HFF-Myc (cell line): ENCODE results near the gene ITM2A.

Experiments
- DNase-seq: peaks from one replicate; pipeline ENCODE4 v3.0.0-alpha.2; 2011; ENCODE audit warnings: low read depth; ENCODE audit errors: extremely low read depth
- H3K4me3 ChIP-seq: replicated peaks from 2 replicates; pipeline ENCODE4 v1.5.1; 2011; ENCODE audit warnings: low read depth, mild to moderate bottlenecking, control low read depth, low read length
- CTCF ChIP-seq: IDR thresholded peaks from 2 replicates; pipeline ENCODE4 v1.5.1; 2012; ENCODE audit warnings: mild to moderate bottlenecking, low read depth, low read length, control low read depth; ENCODE audit errors: missing control alignments

The ITM2A gene

GRCh38 chrX:79366873-79367749 is at the start of gene ITM2A:
Gene ITM2A (minus strand): TSS chrX:79367334. CDS start chrX:79367215, 119 bp downstream.
- TF ChIP-seq CTCF = no peak
- H3K4me3 ChIP-seq = no peak within 1 kb of the TSS
- no peak for DNase-seq

GRCh38 chrX:79415056-79415455 is 47.9 kb upstream of the ITM2A start:
- no peak for TF ChIP-seq CTCF
- H3K4me3 ChIP-seq = no peak overlapping the region
- DNase-seq = no peak

- no peak for TF ChIP-seq CTCF
- H3K4me3 ChIP-seq = no peak overlapping the region
- DNase-seq = no peak
Observed at GRCh38 chrX:79413963-79414362, 46.8 kb upstream of the ITM2A start.

GRCh38 chrX:79412972-79413371 is 45.8 kb upstream of the ITM2A start:
- no peak for DNase-seq
- TF ChIP-seq CTCF = no peak
- H3K4me3 ChIP-seq = no peak overlapping the region

GRCh38 chrX:79412166-79412565 is 45.0 kb upstream of the ITM2A start:
- DNase-seq = no peak
- TF ChIP-seq CTCF = no peak
- no peak overlapping the region for H3K4me3 ChIP-seq

GRCh38 chrX:79409657-79410056 is 42.5 kb upstream of the ITM2A start:
- no peak for DNase-seq
- TF ChIP-seq CTCF = no peak
- no peak overlapping the region for H3K4me3 ChIP-seq
